Measurements from ENCODE around the gene HNRNPK. TPM values are rescaled to one million over a fixed set of nuclear protein-coding genes. Genes with fewer than 3 reads are reported as not detected.

The HNRNPK gene
- polyA plus RNA-seq, 1 of the 3 experiments (the other 2 are of a cell fraction): 470 TPM

DNA sequence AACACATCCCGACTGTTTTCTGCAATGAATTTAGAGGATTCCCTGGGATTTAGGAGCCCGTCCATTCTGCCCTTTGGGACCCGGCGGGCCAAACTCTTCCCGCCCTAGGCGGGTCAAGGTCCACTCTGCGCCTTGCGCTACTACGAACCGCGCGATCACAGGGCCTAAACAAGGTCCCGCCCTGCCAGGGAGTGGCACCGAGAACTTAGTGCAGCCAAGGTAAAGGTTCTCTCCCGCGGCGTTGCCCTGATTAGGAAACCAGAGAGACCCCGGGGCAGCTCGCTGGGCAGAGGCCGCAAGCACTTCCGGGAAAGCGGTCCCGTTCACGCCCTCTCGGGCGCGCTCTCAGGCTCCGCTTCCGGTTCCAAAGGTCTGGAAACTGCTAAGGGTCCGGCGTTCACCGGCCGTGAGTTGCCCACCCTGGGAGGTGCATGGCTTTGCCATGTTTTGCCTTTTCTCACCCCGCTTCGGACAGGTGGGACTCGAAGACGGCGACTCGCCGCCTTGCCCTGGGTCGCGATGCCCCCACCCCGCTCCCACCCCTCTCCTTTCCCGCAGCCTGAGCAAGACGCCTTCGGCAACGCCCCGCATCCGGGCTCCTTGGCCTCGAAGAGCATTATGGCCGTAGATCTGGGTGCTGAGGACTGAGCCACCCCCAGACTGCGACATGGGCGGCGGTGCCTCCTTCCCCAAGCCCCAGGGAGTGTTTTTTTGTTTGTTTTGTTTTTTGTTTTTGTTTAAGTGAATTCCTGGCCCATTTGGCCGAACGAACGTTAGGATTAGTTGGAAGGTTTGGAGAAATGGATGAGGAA, 23.4 kb downstream of the HNRNPK start:
- 5% methylated on average over 26 of the region's 57 CpGs for WGBS (ENCODE audit: low lambda C conversion rate)
- TF ChIP-seq EZH2phosphoT487 (IDR thresholded peaks at IDR 0.05; ENCODE audit: borderline replicate concordance, low read depth): no peak
- peak; percentile 50; the same call in 1 of the 2 replicates for TF ChIP-seq SIN3A (IDR thresholded peaks at IDR 0.05; ENCODE audit: borderline replicate concordance, low read depth, low read length)
- TF ChIP-seq, protein P1, sequence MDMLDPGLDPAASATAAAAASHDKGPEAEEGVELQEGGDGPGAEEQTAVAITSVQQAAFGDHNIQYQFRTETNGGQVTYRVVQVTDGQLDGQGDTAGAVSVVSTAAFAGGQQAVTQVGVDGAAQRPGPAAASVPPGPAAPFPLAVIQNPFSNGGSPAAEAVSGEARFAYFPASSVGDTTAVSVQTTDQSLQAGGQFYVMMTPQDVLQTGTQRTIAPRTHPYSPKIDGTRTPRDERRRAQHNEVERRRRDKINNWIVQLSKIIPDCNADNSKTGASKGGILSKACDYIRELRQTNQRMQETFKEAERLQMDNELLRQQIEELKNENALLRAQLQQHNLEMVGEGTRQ (IDR thresholded peaks at IDR 0.05; ENCODE audit: borderline replicate concordance, low read depth, low read length): no peak
- no peak for TF ChIP-seq JUND (IDR thresholded peaks at IDR 0.05)
- TF ChIP-seq FOSL2 (IDR thresholded peaks at IDR 0.05; ENCODE audit: borderline replicate concordance, low read depth): no peak
- no peak for TF ChIP-seq RXRA (IDR thresholded peaks at IDR 0.05; ENCODE audit: borderline replicate concordance, low read depth)
- TF ChIP-seq, protein P2, sequence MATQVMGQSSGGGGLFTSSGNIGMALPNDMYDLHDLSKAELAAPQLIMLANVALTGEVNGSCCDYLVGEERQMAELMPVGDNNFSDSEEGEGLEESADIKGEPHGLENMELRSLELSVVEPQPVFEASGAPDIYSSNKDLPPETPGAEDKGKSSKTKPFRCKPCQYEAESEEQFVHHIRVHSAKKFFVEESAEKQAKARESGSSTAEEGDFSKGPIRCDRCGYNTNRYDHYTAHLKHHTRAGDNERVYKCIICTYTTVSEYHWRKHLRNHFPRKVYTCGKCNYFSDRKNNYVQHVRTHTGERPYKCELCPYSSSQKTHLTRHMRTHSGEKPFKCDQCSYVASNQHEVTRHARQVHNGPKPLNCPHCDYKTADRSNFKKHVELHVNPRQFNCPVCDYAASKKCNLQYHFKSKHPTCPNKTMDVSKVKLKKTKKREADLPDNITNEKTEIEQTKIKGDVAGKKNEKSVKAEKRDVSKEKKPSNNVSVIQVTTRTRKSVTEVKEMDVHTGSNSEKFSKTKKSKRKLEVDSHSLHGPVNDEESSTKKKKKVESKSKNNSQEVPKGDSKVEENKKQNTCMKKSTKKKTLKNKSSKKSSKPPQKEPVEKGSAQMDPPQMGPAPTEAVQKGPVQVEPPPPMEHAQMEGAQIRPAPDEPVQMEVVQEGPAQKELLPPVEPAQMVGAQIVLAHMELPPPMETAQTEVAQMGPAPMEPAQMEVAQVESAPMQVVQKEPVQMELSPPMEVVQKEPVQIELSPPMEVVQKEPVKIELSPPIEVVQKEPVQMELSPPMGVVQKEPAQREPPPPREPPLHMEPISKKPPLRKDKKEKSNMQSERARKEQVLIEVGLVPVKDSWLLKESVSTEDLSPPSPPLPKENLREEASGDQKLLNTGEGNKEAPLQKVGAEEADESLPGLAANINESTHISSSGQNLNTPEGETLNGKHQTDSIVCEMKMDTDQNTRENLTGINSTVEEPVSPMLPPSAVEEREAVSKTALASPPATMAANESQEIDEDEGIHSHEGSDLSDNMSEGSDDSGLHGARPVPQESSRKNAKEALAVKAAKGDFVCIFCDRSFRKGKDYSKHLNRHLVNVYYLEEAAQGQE (IDR thresholded peaks at IDR 0.05; ENCODE audit: low read depth, low read length): no peak
- TF ChIP-seq SMC3 (IDR thresholded peaks at IDR 0.05; ENCODE audit: low read depth, low read length): no peak
- 0 out of 2 replicates have a peak, but pooled peaks have one; percentile 14 for TF ChIP-seq YY1 (IDR thresholded peaks at IDR 0.05; ENCODE audit: low read depth)
- TF ChIP-seq MXI1 (IDR thresholded peaks at IDR 0.05; ENCODE audit: low read depth, low read length): peak; percentile 75; the same call in 1 of the 2 replicates
- TF ChIP-seq, protein P3, sequence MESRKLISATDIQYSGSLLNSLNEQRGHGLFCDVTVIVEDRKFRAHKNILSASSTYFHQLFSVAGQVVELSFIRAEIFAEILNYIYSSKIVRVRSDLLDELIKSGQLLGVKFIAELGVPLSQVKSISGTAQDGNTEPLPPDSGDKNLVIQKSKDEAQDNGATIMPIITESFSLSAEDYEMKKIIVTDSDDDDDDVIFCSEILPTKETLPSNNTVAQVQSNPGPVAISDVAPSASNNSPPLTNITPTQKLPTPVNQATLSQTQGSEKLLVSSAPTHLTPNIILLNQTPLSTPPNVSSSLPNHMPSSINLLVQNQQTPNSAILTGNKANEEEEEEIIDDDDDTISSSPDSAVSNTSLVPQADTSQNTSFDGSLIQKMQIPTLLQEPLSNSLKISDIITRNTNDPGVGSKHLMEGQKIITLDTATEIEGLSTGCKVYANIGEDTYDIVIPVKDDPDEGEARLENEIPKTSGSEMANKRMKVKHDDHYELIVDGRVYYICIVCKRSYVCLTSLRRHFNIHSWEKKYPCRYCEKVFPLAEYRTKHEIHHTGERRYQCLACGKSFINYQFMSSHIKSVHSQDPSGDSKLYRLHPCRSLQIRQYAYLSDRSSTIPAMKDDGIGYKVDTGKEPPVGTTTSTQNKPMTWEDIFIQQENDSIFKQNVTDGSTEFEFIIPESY (IDR thresholded peaks at IDR 0.05; ENCODE audit: borderline replicate concordance, low read depth): 0 out of 2 replicates have a peak, but pooled peaks have one; percentile 32
- TF ChIP-seq GABPA (IDR thresholded peaks at IDR 0.05; ENCODE audit: low read depth): peak; percentile 83
- TF ChIP-seq RCOR1 (IDR thresholded peaks at IDR 0.05; ENCODE audit: low read length): no peak
- TF ChIP-seq EP300 (IDR thresholded peaks at IDR 0.05; ENCODE audit: borderline replicate concordance in 1 of 2, low read depth in 1 of 2, low read length in 1 of 2): no peak
- no peak for TF ChIP-seq TCF12 (IDR thresholded peaks at IDR 0.05)
- TF ChIP-seq NRF1 (IDR thresholded peaks at IDR 0.05; ENCODE audit: low read depth, low read length): no peak
- TF ChIP-seq, protein P4, sequence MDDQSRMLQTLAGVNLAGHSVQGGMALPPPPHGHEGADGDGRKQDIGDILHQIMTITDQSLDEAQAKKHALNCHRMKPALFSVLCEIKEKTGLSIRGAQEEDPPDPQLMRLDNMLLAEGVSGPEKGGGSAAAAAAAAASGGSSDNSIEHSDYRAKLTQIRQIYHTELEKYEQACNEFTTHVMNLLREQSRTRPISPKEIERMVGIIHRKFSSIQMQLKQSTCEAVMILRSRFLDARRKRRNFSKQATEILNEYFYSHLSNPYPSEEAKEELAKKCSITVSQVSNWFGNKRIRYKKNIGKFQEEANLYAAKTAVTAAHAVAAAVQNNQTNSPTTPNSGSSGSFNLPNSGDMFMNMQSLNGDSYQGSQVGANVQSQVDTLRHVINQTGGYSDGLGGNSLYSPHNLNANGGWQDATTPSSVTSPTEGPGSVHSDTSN (IDR thresholded peaks at IDR 0.05): no peak
- no peak for TF ChIP-seq GATA2 (CRISPR knock-in tag; IDR thresholded peaks at IDR 0.05)
- TF ChIP-seq, protein P5, sequence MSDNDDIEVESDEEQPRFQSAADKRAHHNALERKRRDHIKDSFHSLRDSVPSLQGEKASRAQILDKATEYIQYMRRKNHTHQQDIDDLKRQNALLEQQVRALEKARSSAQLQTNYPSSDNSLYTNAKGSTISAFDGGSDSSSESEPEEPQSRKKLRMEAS (IDR thresholded peaks at IDR 0.05; ENCODE audit: low read depth): peak; percentile 64
- TF ChIP-seq FOXM1 (IDR thresholded peaks at IDR 0.05; ENCODE audit: low read depth): no peak
- peak; percentile 3; the same call in 1 of the 2 replicates for TF ChIP-seq FOXJ3 (CRISPR knock-in tag; IDR thresholded peaks at IDR 0.05)
- peak; percentile 87 for TF ChIP-seq ELF1 (IDR thresholded peaks at IDR 0.05)
- TF ChIP-seq RFX5 (IDR thresholded peaks at IDR 0.05; ENCODE audit: low read length): no peak
- TF ChIP-seq POLR2AphosphoS5 (IDR thresholded peaks at IDR 0.05; ENCODE audit: low read depth, low read length): peak; percentile 89
- TF ChIP-seq RAD21 (IDR thresholded peaks at IDR 0.05; ENCODE audit: low read length): no peak
- no peak for TF ChIP-seq NFIC (IDR thresholded peaks at IDR 0.05; ENCODE audit: borderline replicate concordance)

More for the DNA sequence above, 23.4 kb downstream of the HNRNPK start:
- Histone ChIP-seq H2AFZ (ENCODE audit: low read depth) (peak overlapping the region; percentile 99), H3K27ac (ENCODE audit: low read depth in 2 of 2, low read length in 1 of 2) (peak overlapping the region; percentile 67 to 74), H3K27me3 (ENCODE audit: insufficient read depth) (no peaks in the 10 kb centered on the region), H3K79me2 (ENCODE audit: insufficient read depth) (peaks cover 13% of the 10 kb centered on the region), H3K4me1 (ENCODE audit: control insufficient read depth in 1 of 2, insufficient read depth in 2 of 2, low read depth in 1 of 2, low read length in 1 of 2) (peaks cover 7 to 10% of the 10 kb centered on the region in 2 experiments; a peak in 2 of 4 replicates), H3K9me2 (no peaks in the 10 kb centered on the region), H3K9ac (peak overlapping the region; percentile 89), H3F3A (replicated peaks; ENCODE audit: insufficient read depth) (peaks cover 27% of the 10 kb centered on the region), H4K20me1 (ENCODE audit: insufficient read depth) (no peaks in the 10 kb centered on the region), H3K9me3 (no peaks in the 10 kb centered on the region), H3K36me3 (replicated peaks in 1 of 2; ENCODE audit: control insufficient read depth in 1 of 2, insufficient read depth in 2 of 2, low read length in 1 of 2) (peaks cover 4 to 20% of the 10 kb centered on the region in 2 experiments), H3K4me3 (ENCODE audit: low read depth in 2 of 2, low read length in 1 of 2) (peak overlapping the region; percentile 59 to 73), H3K4me2 (peak overlapping the region; percentile 93)
- POLR2A ChIA-PET: interaction anchor here (0.9 to 1.4 kb wide), 4 partner anchors 9 to 24 kb away, joined by 3 to 5 read pairs (median 4); partner anchors contain the start of genes HNRNPK and RMI1
- CTCF ChIA-PET: interaction anchor here (0.9 to 1.0 kb wide), 2 partner anchors 19 to 304 kb away, joined by 3 read pairs; no protein-coding TSS in a partner anchor
- peak; percentile 88 for DNase-seq

All from SK-N-SH (cell line).